PFSK-1 (cell line): ENCODE results near the gene CAB39L.

Source experiments
- POLR2AphosphoS5 ChIP-seq: IDR thresholded peaks from 2 replicates; pipeline ENCODE4 v1.6.1; 2012; ENCODE audit warnings: low read depth, mild to moderate bottlenecking, control low read depth, low read length, moderate library complexity
- SIN3A ChIP-seq: IDR thresholded peaks from 2 replicates; pipeline ENCODE4 v1.6.1; 2012; ENCODE audit warnings: mild to moderate bottlenecking, low read length, moderate library complexity, borderline replicate concordance; ENCODE audit not compliant: insufficient read depth
- TAF1 ChIP-seq: IDR thresholded peaks from 2 replicates; pipeline ENCODE4 v1.6.1; 2012; ENCODE audit warnings: low read length, control low read depth, borderline replicate concordance; ENCODE audit not compliant: insufficient read depth
- TF ChIP-seq, protein P1 (sequence below), 2 experiments: IDR thresholded peaks; 2 replicates each; pipeline versions ENCODE4 v1.6.1 to v1.8.0; 2011 to 2012; ENCODE audit warnings: low read depth in 2 of 2, low read length in 2 of 2, control low read depth in 1 of 2, inconsistent platforms in 1 of 2, mild to moderate bottlenecking in 1 of 2, moderate library complexity in 1 of 2; ENCODE audit not compliant: insufficient read depth in 1 of 2

GRCh38 chr13:49319551-49319950 is 124.3 kb downstream of the CAB39L start:
- TF ChIP-seq POLR2AphosphoS5 (no peak), SIN3A (no peak), TAF1 (no peak)
- TF ChIP-seq, protein P1, sequence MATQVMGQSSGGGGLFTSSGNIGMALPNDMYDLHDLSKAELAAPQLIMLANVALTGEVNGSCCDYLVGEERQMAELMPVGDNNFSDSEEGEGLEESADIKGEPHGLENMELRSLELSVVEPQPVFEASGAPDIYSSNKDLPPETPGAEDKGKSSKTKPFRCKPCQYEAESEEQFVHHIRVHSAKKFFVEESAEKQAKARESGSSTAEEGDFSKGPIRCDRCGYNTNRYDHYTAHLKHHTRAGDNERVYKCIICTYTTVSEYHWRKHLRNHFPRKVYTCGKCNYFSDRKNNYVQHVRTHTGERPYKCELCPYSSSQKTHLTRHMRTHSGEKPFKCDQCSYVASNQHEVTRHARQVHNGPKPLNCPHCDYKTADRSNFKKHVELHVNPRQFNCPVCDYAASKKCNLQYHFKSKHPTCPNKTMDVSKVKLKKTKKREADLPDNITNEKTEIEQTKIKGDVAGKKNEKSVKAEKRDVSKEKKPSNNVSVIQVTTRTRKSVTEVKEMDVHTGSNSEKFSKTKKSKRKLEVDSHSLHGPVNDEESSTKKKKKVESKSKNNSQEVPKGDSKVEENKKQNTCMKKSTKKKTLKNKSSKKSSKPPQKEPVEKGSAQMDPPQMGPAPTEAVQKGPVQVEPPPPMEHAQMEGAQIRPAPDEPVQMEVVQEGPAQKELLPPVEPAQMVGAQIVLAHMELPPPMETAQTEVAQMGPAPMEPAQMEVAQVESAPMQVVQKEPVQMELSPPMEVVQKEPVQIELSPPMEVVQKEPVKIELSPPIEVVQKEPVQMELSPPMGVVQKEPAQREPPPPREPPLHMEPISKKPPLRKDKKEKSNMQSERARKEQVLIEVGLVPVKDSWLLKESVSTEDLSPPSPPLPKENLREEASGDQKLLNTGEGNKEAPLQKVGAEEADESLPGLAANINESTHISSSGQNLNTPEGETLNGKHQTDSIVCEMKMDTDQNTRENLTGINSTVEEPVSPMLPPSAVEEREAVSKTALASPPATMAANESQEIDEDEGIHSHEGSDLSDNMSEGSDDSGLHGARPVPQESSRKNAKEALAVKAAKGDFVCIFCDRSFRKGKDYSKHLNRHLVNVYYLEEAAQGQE (IDR thresholded peaks at IDR 0.05; ENCODE audit: insufficient read depth in 1 of 2, low read depth in 2 of 2, low read length in 2 of 2): no peak
